K562 (cell line): ENCODE data around the gene SH3TC1. TPM values are rescaled to one million over a fixed set of nuclear protein-coding genes. Genes with fewer than 3 reads are reported as not detected.

ENCODE experiments used
- BRF1 ChIP-seq: IDR thresholded peaks from 3 replicates; pipeline ENCODE4 v1.6.1; 2011; ENCODE audit warnings: borderline replicate concordance, mild to moderate bottlenecking; ENCODE audit not compliant: insufficient read length; ENCODE audit errors: extremely low read depth
- CREB1 ChIP-seq, 2 experiments: sonication (generic) in 1 of 2; formaldehyde crosslinking in 1 of 2; IDR thresholded peaks; 2 replicates each; pipeline versions ENCODE4 v1.6.1 to v1.8.0; 2012 to 2022; ENCODE audit warnings: inconsistent platforms in 1 of 2, mild to moderate bottlenecking in 1 of 2, missing genetic modification reagents in 1 of 2, moderate library complexity in 1 of 2
- FOXP4 ChIP-seq: sonication (generic); formaldehyde crosslinking; IDR thresholded peaks from 2 replicates; pipeline ENCODE4 v1.8.0; 2022; ENCODE audit warnings: mild to moderate bottlenecking, missing genetic modification reagents, borderline replicate concordance
- IRF1 ChIP-seq: sonication (generic); formaldehyde crosslinking; IDR thresholded peaks from 2 replicates; pipeline ENCODE4 v1.8.0; 2022; ENCODE audit warnings: missing genetic modification reagents, mild to moderate bottlenecking, borderline replicate concordance
- JUN ChIP-seq, 2 experiments: sonication (generic) in 1 of 2; formaldehyde crosslinking in 1 of 2; IDR thresholded peaks; 2 replicates each; pipeline versions ENCODE4 v1.6.1 to v1.8.0; 2012 to 2022; ENCODE audit warnings: borderline replicate concordance in 2 of 2, mild to moderate bottlenecking in 2 of 2, improper control_type of control experiment in 1 of 2, low read depth in 1 of 2, low read length in 1 of 2, missing genetic modification reagents in 1 of 2
- MNT ChIP-seq, 2 experiments: fragments of 450-650 bp; conservative IDR thresholded peaks; 2 replicates each; pipeline ENCODE4 v1.6.1; 2017; ENCODE audit warnings: mild to moderate bottlenecking in 2 of 2, moderate library complexity in 2 of 2
- NRF1 ChIP-seq, 2 experiments: fragments of 450-650 bp; IDR thresholded peaks in 1 of 2; conservative IDR thresholded peaks in 1 of 2; 2 replicates each; pipeline ENCODE4 v1.6.1; 2014; ENCODE audit warnings: mild to moderate bottlenecking in 2 of 2
- SRSF3 ChIP-seq: fragments of 200-400 bp; formaldehyde crosslinking; IDR thresholded peaks from 2 replicates; pipeline ENCODE4 v1.6.1; 2016; ENCODE audit warnings: mild to moderate bottlenecking, low read length, moderate library complexity; ENCODE audit not compliant: insufficient read depth
- TCF3 ChIP-seq: sonication (generic); formaldehyde crosslinking; IDR thresholded peaks from 2 replicates; pipeline ENCODE4 v1.4.0; 2020; ENCODE audit warnings: mild to moderate bottlenecking, missing genetic modification reagents
- ZBTB11 ChIP-seq, 3 experiments: fragments of 200-800 bp in 1 of 3; fragments of 250-450 bp in 1 of 3; fragments of 450-650 bp in 1 of 3; sonication (Bioruptor Pico) in 1 of 3; sonication (Bioruptor generic) in 1 of 3; formaldehyde crosslinking in 1 of 3; IDR thresholded peaks; 2 replicates each; pipeline versions ENCODE4 v1.6.1 to v1.8.0; 2016 to 2022; ENCODE audit warnings: mild to moderate bottlenecking in 2 of 3, missing genetic modification characterization in 2 of 3, missing compliant biosample characterization in 1 of 3, moderate library complexity in 1 of 3
- ZBTB9 ChIP-seq: fragments of 450-650 bp; formaldehyde crosslinking; IDR thresholded peaks from 2 replicates; pipeline ENCODE4 v1.4.0; 2020; ENCODE audit warnings: mild to moderate bottlenecking, moderate library complexity
- ZNF512 ChIP-seq: IDR thresholded peaks from 2 replicates; pipeline ENCODE4 v1.6.1; 2016; ENCODE audit warnings: missing genetic modification characterization, missing compliant biosample characterization
- polyA plus RNA-seq, 8 experiments: library from polyadenylated mRNA; depleted of rRNA in 4 of 8; stranded (reverse) in 5 of 8; unstranded in 3 of 8; fragments of >200 nt; fragmentation: Nextera tagmentation in 2 of 8; fragmentation: Illumina TruSeq in 1 of 8; extraction: Ambion mirVana in 2 of 8; extraction: Trizol in 1 of 8; gene quantifications; 2 replicates each; pipeline versions ENCODE4 v1.2.1 to v1.2.3, GENCODE V29; 2011 to 2014; ENCODE audit warnings: inconsistent platforms in 1 of 8, missing spikeins in 1 of 8
- total RNA-seq, 7 experiments: library from RNA; depleted of rRNA in 6 of 7; stranded (reverse); fragments of >200 nt in 6 of 7; fragmentation: Illumina TruSeq in 2 of 7; extraction: Trizol in 2 of 7; gene quantifications; 2 replicates each; pipeline versions ENCODE4 v1.2.1 to v1.2.3, GENCODE V29; 2011 to 2021; ENCODE audit warnings: low replicate concordance in 1 of 7

Gene SH3TC1
- total and polyA plus RNA-seq, 9 of the 15 experiments (the other 6 are each of a cell fraction or from before 2014, with no cell fraction given): 0.04 to 2.1 (median 0.48) TPM; not detected in 1

- TF ChIP-seq JUN (IDR thresholded peaks at IDR 0.05; ENCODE audit: borderline replicate concordance, low read depth, low read length): no peak
- no peak for TF ChIP-seq JUN (CRISPR knock-in tag; IDR thresholded peaks at IDR 0.05; ENCODE audit: borderline replicate concordance)
- no peak for TF ChIP-seq ZBTB9 (CRISPR knock-in tag)
- TF ChIP-seq MNT (conservative IDR thresholded peaks at IDR 0.05): no peak
- TF ChIP-seq ZNF512: no peak
- no peak for TF ChIP-seq FOXP4 (CRISPR knock-in tag)
- TF ChIP-seq TCF3 (CRISPR knock-in tag): no peak
- no peak for TF ChIP-seq CREB1 (IDR thresholded peaks at IDR 0.05)
- no peak for TF ChIP-seq CREB1 (CRISPR knock-in tag; IDR thresholded peaks at IDR 0.05)
- no peak for TF ChIP-seq SRSF3
- no peak for TF ChIP-seq NRF1 (conservative IDR thresholded peaks at IDR 0.05 in 1 of 2, IDR thresholded peaks at IDR 0.05 in 1 of 2)
- TF ChIP-seq BRF1: no peak
- no peak for TF ChIP-seq IRF1 (CRISPR knock-in tag)
- no peak for TF ChIP-seq ZBTB11 (CRISPR knock-in tag; IDR thresholded peaks at IDR 0.05)
Observed at GRCh38 chr4:8242782-8243560, 43.9 kb downstream of the SH3TC1 start (continued).
